Activated CD8-positive, alpha-beta memory T cell treated with anti-CD3 and anti-CD28 coated beads for 4 hours (primary cell): ENCODE measurements around the gene GABRP.
"Not testable (repeated sequence)": the region's sequence is repeated elsewhere in the genome, so short reads cannot be mapped to it uniquely, and the experiment has no call there.

Experiments used
- DNase-seq, 2 donors: peaks; one replicate each; pipeline ENCODE4 v3.0.0-alpha.2; 2020; ENCODE audit warnings: low read depth in 2 of 2

The GABRP gene

GRCh38 chr5:170783498-170784247 lies at the start of gene GABRP:
TSS of gene GABRP (plus strand) at chr5:170783725. CDS start at chr5:170788616, 4,891 bp downstream.
- DNase-seq, result no peak

GRCh38 chr5:170736966-170737365 lies 46.6 kb upstream of the GABRP start:
- no peak for DNase-seq

- no peak for DNase-seq
Observed at GRCh38 chr5:170737591-170737990, 45.9 kb upstream of the GABRP start.

- DNase-seq, result no peak
Observed at GRCh38 chr5:170738840-170739239, 44.7 kb upstream of the GABRP start.

- DNase-seq, result no peak
Observed at GRCh38 chr5:170739446-170739845, 44.1 kb upstream of the GABRP start.

GRCh38 chr5:170740551-170741205 lies 42.8 kb upstream of the GABRP start:
- no peak for DNase-seq

- DNase-seq, result no peak
Observed at GRCh38 chr5:170741801-170742200, 41.7 kb upstream of the GABRP start.

GRCh38 chr5:170743876-170744212 lies 39.7 kb upstream of the GABRP start:
- DNase-seq, result no peak

GRCh38 chr5:170745481-170746071 lies 37.9 kb upstream of the GABRP start:
- no peak for DNase-seq

- DNase-seq, result no peak
Observed at GRCh38 chr5:170746075-170746960, 37.2 kb upstream of the GABRP start.

GRCh38 chr5:170746961-170747340 lies 36.6 kb upstream of the GABRP start:
- no peak for DNase-seq

GRCh38 chr5:170747357-170747756 lies 36.2 kb upstream of the GABRP start:
- DNase-seq, result no peak

GRCh38 chr5:170747851-170748250 lies 35.7 kb upstream of the GABRP start:
- no peak for DNase-seq

GRCh38 chr5:170748951-170749471 lies 34.5 kb upstream of the GABRP start:
- no peak for DNase-seq

GRCh38 chr5:170749911-170750431 lies 33.6 kb upstream of the GABRP start:
- DNase-seq, result no peak

GRCh38 chr5:170750791-170751190 lies 32.7 kb upstream of the GABRP start:
- no peak for DNase-seq

- DNase-seq, result no peak
Observed at GRCh38 chr5:170751631-170752030, 31.9 kb upstream of the GABRP start.

- DNase-seq, result no peak
Observed at GRCh38 chr5:170752257-170753215, 31.0 kb upstream of the GABRP start.

- no peak for DNase-seq
Observed at GRCh38 chr5:170753311-170753710, 30.2 kb upstream of the GABRP start.

- not testable (repeated sequence) for DNase-seq
Observed at GRCh38 chr5:170754508-170754907, 29.0 kb upstream of the GABRP start.
